HepG2 (cell line): ENCODE measurements around the gene TNIP1. TPM values are rescaled to one million over a fixed set of nuclear protein-coding genes. Genes with fewer than 3 reads are reported as not detected.

Experiments used
- ATF7 ChIP-seq, 2 experiments: fragments of 450-650 bp in 1 of 2; sonication (generic) in 1 of 2; formaldehyde crosslinking in 1 of 2; IDR thresholded peaks; 2 replicates each; pipeline versions ENCODE4 v1.4.0 to v1.6.1; 2016 to 2020; ENCODE audit warnings: antibody characterized with exemption in 1 of 2, mild to moderate bottlenecking in 1 of 2, missing genetic modification reagents in 1 of 2
- ISX ChIP-seq: sonication (generic); formaldehyde crosslinking; conservative IDR thresholded peaks from 2 replicates; pipeline ENCODE4 v1.5.0; 2020; ENCODE audit warnings: missing genetic modification reagents
- KMT2B ChIP-seq: IDR thresholded peaks from 2 replicates; pipeline ENCODE4 v1.6.1; 2016; ENCODE audit warnings: missing genetic modification reagents, missing compliant biosample characterization
- POLR2A ChIP-seq, 2 experiments: IDR thresholded peaks; 2 replicates each; pipeline ENCODE4 v1.6.1; 2011; ENCODE audit warnings: low read depth in 2 of 2, low read length in 2 of 2, mild to moderate bottlenecking in 1 of 2, moderate library complexity in 1 of 2; ENCODE audit not compliant: insufficient read depth in 1 of 2
- U2AF1 ChIP-seq: fragments of 200-400 bp; formaldehyde crosslinking; optimal IDR thresholded peaks from 2 replicates; pipeline ENCODE3; 2017; ENCODE audit warnings: mild to moderate bottlenecking, low read depth, low read length
- ZFYVE20 ChIP-seq: sonication (generic); formaldehyde crosslinking; IDR thresholded peaks from 2 replicates; pipeline ENCODE4 v1.8.0; 2023; ENCODE audit warnings: low read depth, mild to moderate bottlenecking, moderate library complexity, missing genetic modification reagents, borderline replicate concordance
- ZKSCAN8 ChIP-seq: IDR thresholded peaks from 2 replicates; pipeline ENCODE4 v1.6.1; 2016; ENCODE audit warnings: borderline replicate concordance, missing genetic modification reagents, missing compliant biosample characterization
- ZNF326 ChIP-seq: sonication (generic); formaldehyde crosslinking; IDR thresholded peaks from 2 replicates; pipeline ENCODE4 v1.4.0; 2020; ENCODE audit warnings: missing genetic modification reagents, borderline replicate concordance
- ZNF891 ChIP-seq: sonication (generic); formaldehyde crosslinking; IDR thresholded peaks from 2 replicates; pipeline ENCODE4 v1.5.0; 2020; ENCODE audit warnings: mild to moderate bottlenecking, missing genetic modification reagents
- polyA plus RNA-seq, 8 experiments: library from polyadenylated mRNA; depleted of rRNA in 3 of 8; stranded (reverse) in 7 of 8; unstranded in 1 of 8; fragments of >200 nt; fragmentation: Illumina TruSeq in 4 of 8; extraction: Trizol in 4 of 8; gene quantifications; 2 replicates each; pipeline versions ENCODE4 v1.2.1 to v1.2.3, GENCODE V29; 2011 to 2016; ENCODE audit warnings: low read depth in 4 of 8, missing spikeins in 1 of 8, mixed read lengths in 1 of 8; ENCODE audit not compliant: insufficient read depth in 1 of 8
- total RNA-seq, 5 experiments: library from RNA; depleted of rRNA; stranded (reverse); fragments of >200 nt; fragmentation: Illumina TruSeq; extraction: Trizol; gene quantifications; 2 replicates each; pipeline ENCODE4 v1.2.3, GENCODE V29; 2016; ENCODE audit warnings: low read depth in 1 of 5
- TF ChIP-seq, protein P1 (sequence below): IDR thresholded peaks from 2 replicates; pipeline ENCODE4 v1.6.1; 2016; ENCODE audit warnings: control low read depth
- TF ChIP-seq, protein P2 (sequence below): sonication (generic); formaldehyde crosslinking; IDR thresholded peaks from 2 replicates; pipeline ENCODE4 v1.8.1; 2023; ENCODE audit warnings: mild to moderate bottlenecking, missing genetic modification reagents
- TF ChIP-seq, protein P3 (sequence below): IDR thresholded peaks from 2 replicates; pipeline ENCODE4 v1.6.1; 2012; ENCODE audit warnings: low read depth, low read length, improper control_type of control experiment
- TF ChIP-seq, protein P4 (sequence below): sonication (generic); formaldehyde crosslinking; IDR thresholded peaks from 2 replicates; pipeline ENCODE4 v1.5.1; 2020; ENCODE audit warnings: mild to moderate bottlenecking, moderate library complexity, missing genetic modification reagents
- TF ChIP-seq, protein P5 (sequence below): conservative IDR thresholded peaks from 2 replicates; pipeline ENCODE4 v1.6.1; 2018; ENCODE audit warnings: missing genetic modification reagents
- TF ChIP-seq, protein P6 (sequence below): sonication (generic); formaldehyde crosslinking; IDR thresholded peaks from 2 replicates; pipeline ENCODE4 v1.5.0; 2020; ENCODE audit warnings: mild to moderate bottlenecking, missing genetic modification reagents
- TF ChIP-seq, protein P7 (sequence below): sonication (generic); formaldehyde crosslinking; IDR thresholded peaks from 2 replicates; pipeline ENCODE4 v1.4.0; 2020; ENCODE audit warnings: missing genetic modification reagents

Gene TNIP1
- total and polyA plus RNA-seq, 2 of the 13 experiments (the other 11 are each of a cell fraction or from before 2014, with no cell fraction given) = 26.2 to 45.9 TPM

DNA sequence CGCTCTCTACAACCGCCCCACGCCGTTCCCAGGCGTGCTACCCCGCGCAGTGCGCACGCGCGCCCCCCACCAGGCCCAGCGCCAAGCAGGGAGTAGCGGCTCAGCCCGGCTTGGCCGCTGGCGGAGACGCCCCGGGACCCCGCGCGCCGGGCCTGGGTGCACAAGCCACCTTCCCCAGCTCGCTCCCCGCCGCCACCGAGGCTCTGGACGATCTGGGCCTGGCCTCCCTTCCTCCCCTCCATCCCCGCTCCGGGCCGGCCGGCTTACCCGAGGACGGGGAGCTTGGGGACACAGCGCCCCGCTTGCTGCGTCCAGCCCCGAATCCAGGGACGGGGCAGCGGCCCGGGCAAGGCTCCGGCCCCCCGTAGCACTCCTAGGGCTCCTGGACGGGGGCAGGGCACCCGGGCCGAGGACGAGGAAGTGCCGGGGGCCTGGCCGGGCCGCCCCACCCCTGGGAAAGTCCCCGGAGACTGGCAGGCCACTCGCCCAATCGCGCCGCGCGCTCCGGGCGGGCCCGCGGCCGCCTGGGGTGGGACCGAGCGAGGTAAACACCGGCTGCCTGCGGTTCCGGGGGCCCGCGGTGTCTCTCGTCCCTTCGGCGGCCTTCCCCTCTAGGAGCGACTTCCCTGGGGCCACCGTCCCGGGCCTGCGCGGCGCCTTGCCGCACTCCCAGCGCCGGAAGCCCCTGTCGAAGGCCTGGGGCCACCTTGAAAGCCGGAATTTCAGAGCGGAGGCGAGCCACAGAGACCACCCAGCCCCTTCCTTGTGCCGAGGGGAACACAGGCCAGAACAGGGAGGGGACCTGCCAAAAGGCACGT, at the start of gene TNIP1 (continued):
- TF ChIP-seq, protein P1, sequence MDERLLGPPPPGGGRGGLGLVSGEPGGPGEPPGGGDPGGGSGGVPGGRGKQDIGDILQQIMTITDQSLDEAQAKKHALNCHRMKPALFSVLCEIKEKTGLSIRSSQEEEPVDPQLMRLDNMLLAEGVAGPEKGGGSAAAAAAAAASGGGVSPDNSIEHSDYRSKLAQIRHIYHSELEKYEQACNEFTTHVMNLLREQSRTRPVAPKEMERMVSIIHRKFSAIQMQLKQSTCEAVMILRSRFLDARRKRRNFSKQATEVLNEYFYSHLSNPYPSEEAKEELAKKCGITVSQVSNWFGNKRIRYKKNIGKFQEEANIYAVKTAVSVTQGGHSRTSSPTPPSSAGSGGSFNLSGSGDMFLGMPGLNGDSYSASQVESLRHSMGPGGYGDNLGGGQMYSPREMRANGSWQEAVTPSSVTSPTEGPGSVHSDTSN = peak; percentile 88
- TF ChIP-seq ZFYVE20 (CRISPR knock-in tag) = no peak; the same call in 1 of the 2 replicates
- TF ChIP-seq ZNF326 (CRISPR knock-in tag) = no peak
- TF ChIP-seq, protein P2, sequence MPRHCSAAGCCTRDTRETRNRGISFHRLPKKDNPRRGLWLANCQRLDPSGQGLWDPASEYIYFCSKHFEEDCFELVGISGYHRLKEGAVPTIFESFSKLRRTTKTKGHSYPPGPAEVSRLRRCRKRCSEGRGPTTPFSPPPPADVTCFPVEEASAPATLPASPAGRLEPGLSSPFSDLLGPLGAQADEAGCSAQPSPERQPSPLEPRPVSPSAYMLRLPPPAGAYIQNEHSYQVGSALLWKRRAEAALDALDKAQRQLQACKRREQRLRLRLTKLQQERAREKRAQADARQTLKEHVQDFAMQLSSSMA (CRISPR knock-in tag) = no peak
- no peak for TF ChIP-seq ATF7 (IDR thresholded peaks at IDR 0.05)
- no peak for TF ChIP-seq ATF7 (CRISPR knock-in tag; IDR thresholded peaks at IDR 0.05)
- TF ChIP-seq, protein P3, sequence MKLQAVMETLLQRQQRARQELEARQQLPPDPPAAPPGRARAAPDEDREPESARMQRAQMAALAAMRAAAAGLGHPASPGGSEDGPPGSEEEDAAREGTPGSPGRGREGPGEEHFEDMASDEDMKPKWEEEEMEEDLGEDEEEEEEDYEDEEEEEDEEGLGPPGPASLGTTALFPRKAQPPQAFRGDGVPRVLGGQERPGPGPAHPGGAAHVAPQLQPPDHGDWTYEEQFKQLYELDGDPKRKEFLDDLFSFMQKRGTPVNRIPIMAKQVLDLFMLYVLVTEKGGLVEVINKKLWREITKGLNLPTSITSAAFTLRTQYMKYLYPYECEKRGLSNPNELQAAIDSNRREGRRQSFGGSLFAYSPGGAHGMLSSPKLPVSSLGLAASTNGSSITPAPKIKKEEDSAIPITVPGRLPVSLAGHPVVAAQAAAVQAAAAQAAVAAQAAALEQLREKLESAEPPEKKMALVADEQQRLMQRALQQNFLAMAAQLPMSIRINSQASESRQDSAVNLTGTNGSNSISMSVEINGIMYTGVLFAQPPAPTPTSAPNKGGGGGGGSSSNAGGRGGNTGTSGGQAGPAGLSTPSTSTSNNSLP = no peak
- TF ChIP-seq, protein P4, sequence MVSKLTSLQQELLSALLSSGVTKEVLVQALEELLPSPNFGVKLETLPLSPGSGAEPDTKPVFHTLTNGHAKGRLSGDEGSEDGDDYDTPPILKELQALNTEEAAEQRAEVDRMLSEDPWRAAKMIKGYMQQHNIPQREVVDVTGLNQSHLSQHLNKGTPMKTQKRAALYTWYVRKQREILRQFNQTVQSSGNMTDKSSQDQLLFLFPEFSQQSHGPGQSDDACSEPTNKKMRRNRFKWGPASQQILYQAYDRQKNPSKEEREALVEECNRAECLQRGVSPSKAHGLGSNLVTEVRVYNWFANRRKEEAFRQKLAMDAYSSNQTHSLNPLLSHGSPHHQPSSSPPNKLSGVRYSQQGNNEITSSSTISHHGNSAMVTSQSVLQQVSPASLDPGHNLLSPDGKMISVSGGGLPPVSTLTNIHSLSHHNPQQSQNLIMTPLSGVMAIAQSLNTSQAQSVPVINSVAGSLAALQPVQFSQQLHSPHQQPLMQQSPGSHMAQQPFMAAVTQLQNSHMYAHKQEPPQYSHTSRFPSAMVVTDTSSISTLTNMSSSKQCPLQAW (CRISPR knock-in tag) = peak; percentile 78
- TF ChIP-seq, protein P5, sequence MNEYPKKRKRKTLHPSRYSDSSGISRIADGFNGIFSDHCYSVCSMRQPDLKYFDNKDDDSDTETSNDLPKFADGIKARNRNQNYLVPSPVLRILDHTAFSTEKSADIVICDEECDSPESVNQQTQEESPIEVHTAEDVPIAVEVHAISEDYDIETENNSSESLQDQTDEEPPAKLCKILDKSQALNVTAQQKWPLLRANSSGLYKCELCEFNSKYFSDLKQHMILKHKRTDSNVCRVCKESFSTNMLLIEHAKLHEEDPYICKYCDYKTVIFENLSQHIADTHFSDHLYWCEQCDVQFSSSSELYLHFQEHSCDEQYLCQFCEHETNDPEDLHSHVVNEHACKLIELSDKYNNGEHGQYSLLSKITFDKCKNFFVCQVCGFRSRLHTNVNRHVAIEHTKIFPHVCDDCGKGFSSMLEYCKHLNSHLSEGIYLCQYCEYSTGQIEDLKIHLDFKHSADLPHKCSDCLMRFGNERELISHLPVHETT (CRISPR knock-in tag) = 0 out of 2 replicates have a peak, but pooled peaks have one; percentile 3
- TF ChIP-seq ZNF891 (CRISPR knock-in tag) = no peak
- TF ChIP-seq ISX (CRISPR knock-in tag) = no peak
- peak; percentile 88 for TF ChIP-seq U2AF1
- TF ChIP-seq, protein P6, sequence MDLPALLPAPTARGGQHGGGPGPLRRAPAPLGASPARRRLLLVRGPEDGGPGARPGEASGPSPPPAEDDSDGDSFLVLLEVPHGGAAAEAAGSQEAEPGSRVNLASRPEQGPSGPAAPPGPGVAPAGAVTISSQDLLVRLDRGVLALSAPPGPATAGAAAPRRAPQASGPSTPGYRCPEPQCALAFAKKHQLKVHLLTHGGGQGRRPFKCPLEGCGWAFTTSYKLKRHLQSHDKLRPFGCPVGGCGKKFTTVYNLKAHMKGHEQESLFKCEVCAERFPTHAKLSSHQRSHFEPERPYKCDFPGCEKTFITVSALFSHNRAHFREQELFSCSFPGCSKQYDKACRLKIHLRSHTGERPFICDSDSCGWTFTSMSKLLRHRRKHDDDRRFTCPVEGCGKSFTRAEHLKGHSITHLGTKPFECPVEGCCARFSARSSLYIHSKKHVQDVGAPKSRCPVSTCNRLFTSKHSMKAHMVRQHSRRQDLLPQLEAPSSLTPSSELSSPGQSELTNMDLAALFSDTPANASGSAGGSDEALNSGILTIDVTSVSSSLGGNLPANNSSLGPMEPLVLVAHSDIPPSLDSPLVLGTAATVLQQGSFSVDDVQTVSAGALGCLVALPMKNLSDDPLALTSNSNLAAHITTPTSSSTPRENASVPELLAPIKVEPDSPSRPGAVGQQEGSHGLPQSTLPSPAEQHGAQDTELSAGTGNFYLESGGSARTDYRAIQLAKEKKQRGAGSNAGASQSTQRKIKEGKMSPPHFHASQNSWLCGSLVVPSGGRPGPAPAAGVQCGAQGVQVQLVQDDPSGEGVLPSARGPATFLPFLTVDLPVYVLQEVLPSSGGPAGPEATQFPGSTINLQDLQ (CRISPR knock-in tag) = peak; percentile 44; the same call in 1 of the 2 replicates
- TF ChIP-seq, protein P7, sequence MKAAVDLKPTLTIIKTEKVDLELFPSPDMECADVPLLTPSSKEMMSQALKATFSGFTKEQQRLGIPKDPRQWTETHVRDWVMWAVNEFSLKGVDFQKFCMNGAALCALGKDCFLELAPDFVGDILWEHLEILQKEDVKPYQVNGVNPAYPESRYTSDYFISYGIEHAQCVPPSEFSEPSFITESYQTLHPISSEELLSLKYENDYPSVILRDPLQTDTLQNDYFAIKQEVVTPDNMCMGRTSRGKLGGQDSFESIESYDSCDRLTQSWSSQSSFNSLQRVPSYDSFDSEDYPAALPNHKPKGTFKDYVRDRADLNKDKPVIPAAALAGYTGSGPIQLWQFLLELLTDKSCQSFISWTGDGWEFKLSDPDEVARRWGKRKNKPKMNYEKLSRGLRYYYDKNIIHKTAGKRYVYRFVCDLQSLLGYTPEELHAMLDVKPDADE (CRISPR knock-in tag) = peak; percentile 53; the same call in 1 of the 2 replicates
- TF ChIP-seq POLR2A (IDR thresholded peaks at IDR 0.05; ENCODE audit: insufficient read depth in 1 of 2, low read depth in 2 of 2, low read length in 2 of 2) = peak; percentile 38 to 68; a peak in 3 of 4 replicates
- TF ChIP-seq KMT2B (CRISPR knock-in tag) = peak; percentile 58; the same call in 1 of the 2 replicates
- no peak for TF ChIP-seq ZKSCAN8
